Measurements from ENCODE around the gene VCAM1.

Gene VCAM1

DNA sequence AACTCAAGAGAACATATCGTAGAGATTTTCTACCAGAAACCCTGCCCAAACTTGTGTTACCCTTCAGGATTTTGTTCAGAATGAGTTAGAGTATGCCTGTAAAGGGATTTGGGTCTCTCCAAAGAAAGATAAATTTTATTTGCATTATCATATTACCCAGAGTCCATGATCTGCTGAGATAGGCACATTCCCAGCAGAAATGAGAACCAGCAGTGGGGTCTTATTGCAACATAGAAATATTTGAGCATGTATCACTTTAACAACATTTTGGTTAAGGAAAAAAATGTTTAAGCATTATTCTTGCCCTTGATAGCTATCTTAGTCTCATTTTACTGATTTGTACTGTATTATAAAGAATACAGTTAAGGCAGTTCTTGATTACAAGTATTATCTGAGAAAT, 10.6 kb downstream of the VCAM1 start:
- Mint-ChIP-seq H3K4me3 (no peak overlapping the region), H3K27ac (peak overlapping the region; percentile 37 to 87 (median 38)), H3K27me3 (ENCODE audit: low read depth) (no peaks in the 10 kb centered on the region), H3K4me1 (peaks cover 40% of the 10 kb centered on the region), H3K9me3 (no peaks in the 10 kb centered on the region), H3K36me3 (ENCODE audit: low read depth) (peaks cover 58% of the 10 kb centered on the region)
- TF ChIP-seq, protein P1, sequence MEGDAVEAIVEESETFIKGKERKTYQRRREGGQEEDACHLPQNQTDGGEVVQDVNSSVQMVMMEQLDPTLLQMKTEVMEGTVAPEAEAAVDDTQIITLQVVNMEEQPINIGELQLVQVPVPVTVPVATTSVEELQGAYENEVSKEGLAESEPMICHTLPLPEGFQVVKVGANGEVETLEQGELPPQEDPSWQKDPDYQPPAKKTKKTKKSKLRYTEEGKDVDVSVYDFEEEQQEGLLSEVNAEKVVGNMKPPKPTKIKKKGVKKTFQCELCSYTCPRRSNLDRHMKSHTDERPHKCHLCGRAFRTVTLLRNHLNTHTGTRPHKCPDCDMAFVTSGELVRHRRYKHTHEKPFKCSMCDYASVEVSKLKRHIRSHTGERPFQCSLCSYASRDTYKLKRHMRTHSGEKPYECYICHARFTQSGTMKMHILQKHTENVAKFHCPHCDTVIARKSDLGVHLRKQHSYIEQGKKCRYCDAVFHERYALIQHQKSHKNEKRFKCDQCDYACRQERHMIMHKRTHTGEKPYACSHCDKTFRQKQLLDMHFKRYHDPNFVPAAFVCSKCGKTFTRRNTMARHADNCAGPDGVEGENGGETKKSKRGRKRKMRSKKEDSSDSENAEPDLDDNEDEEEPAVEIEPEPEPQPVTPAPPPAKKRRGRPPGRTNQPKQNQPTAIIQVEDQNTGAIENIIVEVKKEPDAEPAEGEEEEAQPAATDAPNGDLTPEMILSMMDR (IDR thresholded peaks at IDR 0.05; ENCODE audit: unreplicated experiment in 3 of 3), result no peak

DNA sequence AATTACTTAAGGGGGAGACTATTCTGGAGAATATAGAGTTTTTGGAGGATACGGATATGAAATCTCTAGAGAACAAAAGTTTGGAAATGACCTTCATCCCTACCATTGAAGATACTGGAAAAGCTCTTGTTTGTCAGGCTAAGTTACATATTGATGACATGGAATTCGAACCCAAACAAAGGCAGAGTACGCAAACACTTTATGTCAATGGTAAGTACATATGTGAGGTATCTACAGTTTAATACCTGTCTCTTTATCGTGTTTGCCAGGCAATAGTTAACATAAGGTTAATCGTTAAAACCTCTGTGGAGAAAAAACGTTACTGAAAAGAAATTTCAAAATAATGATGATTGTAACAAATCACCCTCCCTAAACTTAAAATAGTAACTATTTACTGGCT, 11.8 kb downstream of the VCAM1 start:
- Mint-ChIP-seq H3K27ac (no peak overlapping the region), H3K4me1 (peaks cover 51% of the 10 kb centered on the region), H3K27me3 (ENCODE audit: low read depth) (no peaks in the 10 kb centered on the region), H3K9me3 (no peaks in the 10 kb centered on the region), H3K4me3 (no peak overlapping the region), H3K36me3 (ENCODE audit: low read depth) (peaks cover 58% of the 10 kb centered on the region)
- TF ChIP-seq, protein P1 (IDR thresholded peaks at IDR 0.05; ENCODE audit: unreplicated experiment in 3 of 3), result no peak

DNA sequence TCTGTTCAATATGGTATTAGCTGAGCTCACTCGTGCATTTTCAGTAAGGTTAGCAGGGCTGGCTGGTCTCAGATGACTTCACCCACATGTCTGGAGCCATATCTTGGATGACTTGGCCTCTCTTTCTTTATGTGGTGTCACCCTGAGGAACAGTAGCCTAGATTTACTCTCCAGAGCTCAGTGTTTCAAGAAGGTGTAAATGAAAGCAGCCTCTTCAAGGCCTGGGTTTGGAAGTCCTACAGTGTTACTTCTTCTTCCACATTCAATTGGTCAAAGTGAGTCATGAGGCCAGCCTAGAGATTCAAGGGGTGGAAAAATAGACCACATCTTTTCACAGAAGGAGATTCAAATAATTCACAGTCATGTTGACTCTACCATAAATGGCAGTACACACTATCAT, 12.2 kb downstream of the VCAM1 start:
- no peak overlapping the region for H3K27ac Mint-ChIP-seq
- peaks cover 56% of the 10 kb centered on the region for H3K4me1 Mint-ChIP-seq
- H3K4me3 Mint-ChIP-seq, result no peak overlapping the region
- TF ChIP-seq, protein P1 (IDR thresholded peaks at IDR 0.05; ENCODE audit: unreplicated experiment in 3 of 3), result no peak
- H3K9me3 Mint-ChIP-seq, result no peaks in the 10 kb centered on the region
- peaks cover 56% of the 10 kb centered on the region for H3K36me3 Mint-ChIP-seq (ENCODE audit: low read depth)
- H3K27me3 Mint-ChIP-seq (ENCODE audit: low read depth), result no peaks in the 10 kb centered on the region

DNA sequence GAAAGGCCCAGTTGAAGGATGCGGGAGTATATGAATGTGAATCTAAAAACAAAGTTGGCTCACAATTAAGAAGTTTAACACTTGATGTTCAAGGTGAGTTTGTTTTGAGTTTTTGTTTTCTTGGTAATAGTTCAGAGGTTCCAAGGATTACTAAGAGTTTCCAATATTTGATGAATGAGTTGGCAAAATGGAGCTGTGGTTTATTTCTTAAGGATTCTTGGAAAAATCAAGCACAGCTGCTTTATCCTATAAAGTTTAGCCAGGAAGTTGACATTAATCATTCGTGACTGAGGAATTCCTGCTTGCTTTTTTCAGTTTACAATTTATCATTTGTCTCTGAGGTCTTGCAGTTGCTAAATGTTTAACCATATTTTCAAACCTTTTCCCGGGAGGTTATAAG, 15.1 kb downstream of the VCAM1 start:
- Mint-ChIP-seq H3K27ac (peak overlapping the region; percentile 86 to 95 (median 89)), H3K27me3 (ENCODE audit: low read depth) (no peaks in the 10 kb centered on the region), H3K9me3 (no peaks in the 10 kb centered on the region), H3K4me1 (peaks cover 51% of the 10 kb centered on the region), H3K4me3 (no peak overlapping the region), H3K36me3 (ENCODE audit: low read depth) (peaks cover 55% of the 10 kb centered on the region)
- TF ChIP-seq, protein P1 (IDR thresholded peaks at IDR 0.05; ENCODE audit: unreplicated experiment in 3 of 3), result no peak

DNA sequence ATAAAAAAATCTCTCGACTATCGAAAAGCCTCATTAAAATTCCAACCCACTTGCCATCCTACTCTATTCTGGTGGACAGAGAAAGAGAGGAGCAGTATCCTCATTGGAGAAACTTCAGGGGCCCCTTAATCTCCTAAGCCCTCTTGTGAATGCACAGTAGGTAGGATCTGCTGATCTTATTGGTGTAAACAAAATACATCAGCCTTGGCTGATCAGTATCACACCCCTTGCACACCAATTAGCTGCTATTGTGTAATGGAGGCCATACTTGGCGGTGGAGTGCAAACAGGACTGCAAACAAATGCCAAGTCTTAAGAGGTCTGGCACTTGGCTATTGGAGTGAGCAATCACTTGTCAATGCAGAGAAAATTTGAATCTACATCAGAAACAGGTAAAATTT, 15.7 kb downstream of the VCAM1 start:
- peaks cover 53% of the 10 kb centered on the region for H3K36me3 Mint-ChIP-seq (ENCODE audit: low read depth)
- no peaks in the 10 kb centered on the region for H3K9me3 Mint-ChIP-seq
- H3K27me3 Mint-ChIP-seq (ENCODE audit: low read depth), result no peaks in the 10 kb centered on the region
- H3K4me1 Mint-ChIP-seq, result peaks cover 47% of the 10 kb centered on the region
- H3K27ac Mint-ChIP-seq, result peak overlapping the region; percentile 86 to 95 (median 89)
- H3K4me3 Mint-ChIP-seq, result no peak overlapping the region
- TF ChIP-seq, protein P1 (IDR thresholded peaks at IDR 0.05; ENCODE audit: unreplicated experiment in 3 of 3), result no peak

DNA sequence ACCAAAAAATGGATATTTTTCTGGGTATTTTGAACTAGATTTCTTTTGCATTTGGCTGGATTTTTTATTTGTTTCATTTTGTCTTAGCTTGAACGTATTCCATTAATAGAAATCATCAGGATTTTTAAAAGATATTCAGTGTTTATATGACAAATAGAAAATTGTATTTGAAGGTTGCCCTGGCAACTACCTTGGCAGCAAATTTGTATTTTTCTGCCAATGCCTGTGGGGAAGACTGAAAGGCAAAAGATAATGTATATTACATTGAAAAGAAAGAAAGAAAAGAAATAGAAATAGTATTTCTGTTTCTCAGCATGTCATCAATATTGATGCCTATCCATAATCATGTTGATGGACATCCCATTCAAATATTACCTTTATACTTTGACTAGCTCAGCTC, 16.8 kb downstream of the VCAM1 start:
- Mint-ChIP-seq H3K27me3 (ENCODE audit: low read depth) (no peaks in the 10 kb centered on the region), H3K4me3 (peak overlapping the region in 1 of 3 experiments; percentile 10), H3K4me1 (peaks cover 47% of the 10 kb centered on the region), H3K27ac (peak overlapping the region in 2 of 3 experiments; percentile 73 to 89), H3K9me3 (no peaks in the 10 kb centered on the region), H3K36me3 (ENCODE audit: low read depth) (peaks cover 48% of the 10 kb centered on the region)
- TF ChIP-seq, protein P1 (IDR thresholded peaks at IDR 0.05; ENCODE audit: unreplicated experiment in 3 of 3), result no peak
